IMR-90 (cell line): ENCODE data around the gene ACSL4. TPM values are rescaled to one million over a fixed set of nuclear protein-coding genes. Genes with fewer than 3 reads are reported as not detected.

ENCODE experiments used
- ATAC-seq: fragments of 200-7000 bp; cut with Tn5 transposase; 2 replicates; pipeline ENCODE4 v1.9.1; 2020; ENCODE audit warnings: low read depth, mild to moderate bottlenecking, moderate library complexity
- BruUV-seq: library from RNA; stranded (reverse); fragments of 400-500 nt; replicated peaks from 2 replicates; lab custom pipeline; 2021; lab: Mats Ljungman, UMichigan
- CTCF ChIA-PET: fragments of 300-600 bp; formaldehyde crosslinking; extraction: SDS; loops from one replicate; lab custom pipeline; 2021; ENCODE audit warnings: antibody characterized with exemption; lab: Yijun Ruan, JAX
- POLR2A ChIA-PET: fragments of 300-600 bp; sonication (Branson Sonifier 250); formaldehyde crosslinking; loops from one replicate; lab custom pipeline; 2022; ENCODE audit warnings: antibody characterized with exemption; ENCODE audit not compliant: unreplicated experiment; lab: Charles Lee
- DNase-seq: peaks from one replicate; pipeline ENCODE4 v3.0.0; 2013
- H2AFZ ChIP-seq: replicated peaks from 2 replicates; pipeline ENCODE3; 2013; ENCODE audit warnings: low read length, mild to moderate bottlenecking; ENCODE audit not compliant: poor library complexity
- H2AK5ac ChIP-seq: 2 replicates; pipeline ENCODE4 v1.6.1; 2013; ENCODE audit warnings: low read depth, low read length, inconsistent platforms
- H2AK9ac ChIP-seq: replicated peaks from 2 replicates; pipeline ENCODE3; 2013; ENCODE audit warnings: mild to moderate bottlenecking, low read depth, low read length, moderate library complexity; ENCODE audit not compliant: poor library complexity
- H2BK120ac ChIP-seq: 2 replicates; pipeline ENCODE4 v1.6.1; 2013; ENCODE audit warnings: low read depth, low read length, inconsistent platforms
- H2BK15ac ChIP-seq: 3 replicates; pipeline ENCODE4 v1.6.1; 2013; ENCODE audit warnings: low read depth, low read length, inconsistent platforms
- H2BK20ac ChIP-seq: 2 replicates; pipeline ENCODE4 v1.6.1; 2013; ENCODE audit warnings: low read depth, mild to moderate bottlenecking, inconsistent platforms, low read length, moderate library complexity
- H2BK5ac ChIP-seq: 2 replicates; pipeline ENCODE4 v1.6.1; 2013; ENCODE audit warnings: mild to moderate bottlenecking, low read depth, low read length, inconsistent platforms; ENCODE audit not compliant: poor library complexity, severe bottlenecking
- H3K14ac ChIP-seq: replicated peaks from 2 replicates; pipeline ENCODE4 v1.6.1; 2013; ENCODE audit warnings: low read depth, low read length, inconsistent platforms
- H3K18ac ChIP-seq: 2 replicates; pipeline ENCODE4 v1.6.1; 2013; ENCODE audit warnings: low read depth, low read length, control low read depth
- H3K23ac ChIP-seq: 2 replicates; pipeline ENCODE4 v1.6.1; 2013; ENCODE audit warnings: low read depth, low read length, inconsistent platforms
- H3K27ac ChIP-seq: 2 replicates; pipeline ENCODE4 v1.5.1; 2013; ENCODE audit warnings: mild to moderate bottlenecking, control low read depth, low read length; ENCODE audit not compliant: insufficient read depth
- H3K27me3 ChIP-seq: 2 replicates; pipeline ENCODE4 v1.6.1; 2013; ENCODE audit warnings: low read length; ENCODE audit not compliant: control insufficient read depth, insufficient read depth
- H3K36me3 ChIP-seq: 2 replicates; pipeline ENCODE4 v1.6.1; 2013; ENCODE audit warnings: low read length, mixed read lengths; ENCODE audit not compliant: control insufficient read depth, insufficient read depth
- H3K4ac ChIP-seq: 2 replicates; pipeline ENCODE4 v1.6.1; 2013; ENCODE audit warnings: low read depth, low read length, inconsistent platforms
- H3K4me1 ChIP-seq: 2 replicates; pipeline ENCODE4 v1.6.1; 2013; ENCODE audit warnings: low read length, mixed read lengths; ENCODE audit not compliant: control insufficient read depth, insufficient read depth
- H3K4me2 ChIP-seq: 2 replicates; pipeline ENCODE4 v1.6.1; 2013; ENCODE audit warnings: low read depth, mild to moderate bottlenecking, control low read depth, low read length, moderate library complexity
- H3K4me3 ChIP-seq: 2 replicates; pipeline ENCODE4 v1.5.1; 2013; ENCODE audit warnings: low read depth, mild to moderate bottlenecking, control low read depth, low read length, moderate library complexity; ENCODE audit not compliant: insufficient read depth
- H3K56ac ChIP-seq: 2 replicates; pipeline ENCODE4 v1.6.1; 2013; ENCODE audit warnings: low read length, inconsistent platforms; ENCODE audit not compliant: insufficient read depth; ENCODE audit errors: extremely low read depth
- H3K79me1 ChIP-seq, 2 experiments: 2 replicates each; pipeline ENCODE4 v1.6.1; 2013; ENCODE audit warnings: low read length in 2 of 2, inconsistent platforms in 1 of 2, low read depth in 1 of 2
- H3K9ac ChIP-seq: 2 replicates; pipeline ENCODE4 v1.6.1; 2013; ENCODE audit warnings: low read depth, low read length, control low read depth
- H3K9me1 ChIP-seq: 2 replicates; pipeline ENCODE4 v1.6.1; 2013; ENCODE audit warnings: low read length, inconsistent platforms; ENCODE audit not compliant: insufficient read depth
- H3K9me3 ChIP-seq: 2 replicates; pipeline ENCODE4 v1.6.1; 2013; ENCODE audit warnings: low read length; ENCODE audit not compliant: control insufficient read depth, insufficient read depth
- H4K20me1 ChIP-seq: 2 replicates; pipeline ENCODE4 v1.6.1; 2013; ENCODE audit warnings: low read length, inconsistent platforms; ENCODE audit not compliant: insufficient read depth
- H4K5ac ChIP-seq: 2 replicates; pipeline ENCODE4 v1.6.1; 2013; ENCODE audit warnings: mild to moderate bottlenecking, low read depth, low read length, control low read depth
- H4K8ac ChIP-seq, 2 experiments: 2 replicates each; pipeline ENCODE4 v1.6.1; 2013; ENCODE audit warnings: low read depth in 2 of 2, low read length in 2 of 2, control low read depth in 1 of 2, inconsistent platforms in 1 of 2
- H4K91ac ChIP-seq: 2 replicates; pipeline ENCODE4 v1.6.1; 2013; ENCODE audit warnings: low read depth, low read length, inconsistent platforms; ENCODE audit not compliant: insufficient read depth
- CEBPB ChIP-seq: IDR thresholded peaks from 2 replicates; pipeline ENCODE4 v1.6.1; 2012; ENCODE audit warnings: low read depth, low read length, improper control_type of control experiment
- CHD1 ChIP-seq: IDR thresholded peaks from 2 replicates; pipeline ENCODE4 v1.6.1; 2012; ENCODE audit warnings: low read depth, low read length, improper control_type of control experiment
- CTCF ChIP-seq: conservative IDR thresholded peaks from 2 replicates; pipeline ENCODE4 v1.5.1; 2012; ENCODE audit warnings: mild to moderate bottlenecking, low read depth, low read length, improper control_type of control experiment
- ELK1 ChIP-seq: fragments of 150-350 bp; IDR thresholded peaks from 2 replicates; pipeline ENCODE4 v1.6.1; 2016; ENCODE audit warnings: low read depth, mild to moderate bottlenecking, low read length, moderate library complexity, borderline replicate concordance
- FOS ChIP-seq: fragments of 150-350 bp; IDR thresholded peaks from 2 replicates; pipeline ENCODE4 v1.6.1; 2016; ENCODE audit warnings: low read depth, low read length
- MAFK ChIP-seq: IDR thresholded peaks from 2 replicates; pipeline ENCODE4 v1.6.1; 2012; ENCODE audit warnings: low read depth, low read length, improper control_type of control experiment
- MAZ ChIP-seq: IDR thresholded peaks from 2 replicates; pipeline ENCODE4 v1.6.1; 2012; ENCODE audit warnings: low read depth, mild to moderate bottlenecking, low read length, improper control_type of control experiment, moderate library complexity, borderline replicate concordance
- MXI1 ChIP-seq: IDR thresholded peaks from 2 replicates; pipeline ENCODE4 v1.6.1; 2012; ENCODE audit warnings: low read depth, mild to moderate bottlenecking, low read length, moderate library complexity, borderline replicate concordance
- NFE2L2 ChIP-seq: fragments of 150-350 bp; IDR thresholded peaks from 2 replicates; pipeline ENCODE4 v1.6.1; 2016; ENCODE audit warnings: low read depth, mild to moderate bottlenecking, low read length
- POLR2A ChIP-seq: IDR thresholded peaks from 2 replicates; pipeline ENCODE4 v1.6.1; 2012; ENCODE audit warnings: mild to moderate bottlenecking, low read depth, low read length
- RAD21 ChIP-seq: IDR thresholded peaks from 2 replicates; pipeline ENCODE4 v1.6.1; 2012; ENCODE audit warnings: low read length, improper control_type of control experiment
- RCOR1 ChIP-seq: IDR thresholded peaks from 2 replicates; pipeline ENCODE4 v1.6.1; 2012; ENCODE audit warnings: mild to moderate bottlenecking, low read length, improper control_type of control experiment; ENCODE audit not compliant: insufficient replicate concordance
- RFX5 ChIP-seq: IDR thresholded peaks from 2 replicates; pipeline ENCODE4 v1.8.0; 2012; ENCODE audit warnings: low read depth, mild to moderate bottlenecking, low read length, moderate library complexity
- SMC3 ChIP-seq: fragments of 150-350 bp; IDR thresholded peaks from 2 replicates; pipeline ENCODE4 v1.6.1; 2016; ENCODE audit warnings: low read depth, mild to moderate bottlenecking, antibody characterized with exemption, low read length, moderate library complexity
- WGBS, 2 experiments: methylation state at CpG; one replicate each; pipeline versions ENCODE4 v1.1.5 to v1.1.7; 2013; ENCODE audit warnings: missing lambda C conversion rate in 2 of 2; ENCODE audit not compliant: insufficient read length in 1 of 2; ENCODE audit errors: extremely low coverage in 2 of 2; 5-methylcytosine and 5-hydroxymethylcytosine counted together
- dilution Hi-C: fragments of 300-500 bp; cut with HindIII; formaldehyde crosslinking; loops from one replicate; pipeline ENCODE4 v1.14.3; 2018; ENCODE audit warnings: low sequenced_read_pairs; ENCODE audit not compliant: unreplicated experiment
- in situ Hi-C: fragments of 300-500 bp; cut with MboI; formaldehyde crosslinking; loops from 3 replicates; pipeline ENCODE4 v1.14.3; 2019; ENCODE audit warnings: low sequenced_read_pairs, inconsistent platforms, mixed read lengths
- intact Hi-C: fragments of 100-400 bp; cut with micrococcal nuclease; formaldehyde crosslinking; loops from 2 replicates; pipeline ENCODE4 v1.10.0; 2022
- polyA plus RNA-seq, 3 experiments: library from polyadenylated mRNA; depleted of rRNA; stranded (reverse); fragments of >200 nt; gene quantifications; 2 replicates each; pipeline ENCODE4 v1.2.3, GENCODE V29; 2012; ENCODE audit warnings: low replicate concordance in 1 of 3
- total RNA-seq: library from RNA; depleted of rRNA; stranded (reverse); fragments of >200 nt; gene quantifications from 2 replicates; pipeline ENCODE4 v1.2.3, GENCODE V29; 2012
- TF ChIP-seq, protein P1 (sequence below): fragments of 150-350 bp; IDR thresholded peaks from 2 replicates; pipeline ENCODE4 v1.6.1; 2017; ENCODE audit warnings: mild to moderate bottlenecking, antibody characterized with exemption, low read length, low read depth

ACSL4 gene
- total and polyA plus RNA-seq, 2 of the 4 experiments (the other 2 are of a cell fraction) = 29.6 to 59.7 TPM

DNA sequence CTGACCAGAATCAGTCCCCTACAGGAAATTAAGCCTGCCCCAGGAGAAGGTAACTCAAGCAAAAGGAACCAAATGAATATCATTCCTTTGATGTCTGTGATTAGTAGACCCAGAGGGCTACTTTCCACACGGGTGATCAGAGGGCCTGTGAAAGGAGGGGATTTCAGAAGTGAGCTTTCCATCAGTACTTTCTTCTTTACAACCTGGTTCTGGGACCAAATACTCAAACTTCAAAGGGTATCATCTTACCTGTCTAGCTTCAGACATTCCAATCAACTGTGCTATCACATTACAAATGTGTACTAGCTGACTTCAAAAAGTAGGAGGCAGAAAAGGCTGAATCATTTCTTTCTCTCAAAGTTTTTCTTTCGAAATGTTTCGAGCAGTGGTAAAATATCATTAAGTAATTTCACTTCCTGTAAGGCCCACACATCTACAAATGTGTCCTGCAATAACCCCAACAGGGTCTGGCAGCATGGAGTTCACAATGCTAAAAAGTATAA, 23.9 kb downstream of the ACSL4 start:
- H3K27ac ChIP-seq = peak overlapping the region; percentile 48; the same call in 1 of the 2 replicates
- DNase-seq (peak; percentile 65), ATAC-seq (peak; percentile 55)
- no CpG with 5 or more reads among the region's 3 CpGs for WGBS, 2 experiments
- no peak overlapping the region for H4K5ac ChIP-seq
- dilution Hi-C loops (no loop called here), intact Hi-C loops (no loop called here), in situ Hi-C loops (loop anchor here (25.0 kb wide), 1 partner anchor 703 kb away; no protein-coding TSS in a partner anchor)
- H3K4me2 ChIP-seq = peak overlapping the region; percentile 82
- TF ChIP-seq MAFK (no peak), MXI1 (no peak), RFX5 (no peak), NFE2L2 (peak; percentile 47; the same call in 1 of the 2 replicates), CEBPB (no peak), SMC3 (no peak), CTCF (peak; percentile 11; the same call in 1 of the 2 replicates), ELK1 (no peak), RAD21 (no peak), POLR2A (no peak), MAZ (no peak), FOS (no peak), RCOR1 (no peak), CHD1 (no peak)
- TF ChIP-seq, protein P1, sequence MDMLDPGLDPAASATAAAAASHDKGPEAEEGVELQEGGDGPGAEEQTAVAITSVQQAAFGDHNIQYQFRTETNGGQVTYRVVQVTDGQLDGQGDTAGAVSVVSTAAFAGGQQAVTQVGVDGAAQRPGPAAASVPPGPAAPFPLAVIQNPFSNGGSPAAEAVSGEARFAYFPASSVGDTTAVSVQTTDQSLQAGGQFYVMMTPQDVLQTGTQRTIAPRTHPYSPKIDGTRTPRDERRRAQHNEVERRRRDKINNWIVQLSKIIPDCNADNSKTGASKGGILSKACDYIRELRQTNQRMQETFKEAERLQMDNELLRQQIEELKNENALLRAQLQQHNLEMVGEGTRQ = no peak
- ChIA-PET POLR2A (no interaction called here), CTCF (interaction anchor here (0.6 to 1.2 kb wide), 2 partner anchors 14 to 130 kb away, joined by 3 read pairs; no protein-coding TSS in a partner anchor)
- H3K4me1 ChIP-seq = peaks cover 4% of the 10 kb centered on the region
- no peak overlapping the region for H3K9ac ChIP-seq
- no peak overlapping the region for H2BK15ac ChIP-seq
- H2BK5ac ChIP-seq = peak overlapping the region; percentile 72
- peaks cover 15% of the 10 kb centered on the region; the same call in 1 of the 2 replicates for H4K20me1 ChIP-seq
- no peak overlapping the region for H2AFZ ChIP-seq
- H3K9me1 ChIP-seq = peaks cover 2% of the 10 kb centered on the region; the same call in 1 of the 2 replicates
- H4K91ac ChIP-seq = no peak overlapping the region
- no peaks in the 10 kb centered on the region for H3K9me3 ChIP-seq
- no peak overlapping the region for H3K4me3 ChIP-seq
- no peak overlapping the region for H3K56ac ChIP-seq
- H3K27me3 ChIP-seq = no peaks in the 10 kb centered on the region; the same call in 1 of the 2 replicates
- H3K36me3 ChIP-seq = 0 out of 2 replicates have a peak, but pooled peaks cover 1% of the 10 kb centered on the region
- no peak overlapping the region for H4K8ac ChIP-seq
- H3K79me1 ChIP-seq = peaks cover 0 to 6% of the 10 kb centered on the region in 2 experiments; a peak in 2 of 4 replicates
- H3K18ac ChIP-seq = peak overlapping the region; percentile 5; the same call in 1 of the 2 replicates
- no peak overlapping the region for H2AK9ac ChIP-seq
- no peak overlapping the region for H2BK120ac ChIP-seq
- H3K23ac ChIP-seq = no peak overlapping the region
- 0 out of 2 replicates have a peak overlapping the region, but pooled peaks have one; percentile 11 for H3K4ac ChIP-seq
- 0 out of 2 replicates have a peak overlapping the region, but pooled peaks have one; percentile 20 for H3K14ac ChIP-seq
- H2AK5ac ChIP-seq = no peak overlapping the region
- BruUV-seq = no TSS peak
- no peak overlapping the region for H2BK20ac ChIP-seq
